GM23338 (cell line): ENCODE measurements around the gene TMEM9. TPM values are rescaled to one million over a fixed set of nuclear protein-coding genes. Genes with fewer than 3 reads are reported as not detected.

Experiments used
- ATAC-seq: fragments of 200-7000 bp; cut with Tn5 transposase; 3 replicates; pipeline ENCODE4 v1.9.1; 2020
- DNase-seq: peaks from one replicate; pipeline ENCODE4 v3.0.0-alpha.2; 2015; ENCODE audit warnings: low spot score
- H2AFZ ChIP-seq: fragments of 200-600 bp; sonication (generic); 2 replicates; pipeline ENCODE4 v1.8.0; 2016; ENCODE audit warnings: antibody characterized with exemption, mild to moderate bottlenecking, moderate library complexity
- H3F3A ChIP-seq: fragments of 200-600 bp; sonication (generic); replicated peaks from 2 replicates; pipeline ENCODE4 v1.8.0; 2017; ENCODE audit warnings: antibody characterized with exemption, mixed run types, low read depth
- H3K27ac ChIP-seq: fragments of 200-600 bp; sonication (generic); 2 replicates; pipeline ENCODE4 v1.6.1; 2016; ENCODE audit warnings: low read depth
- H3K27me3 ChIP-seq: fragments of 200-600 bp; sonication (generic); 2 replicates; pipeline ENCODE4 v1.8.0; 2016; ENCODE audit warnings: mild to moderate bottlenecking, mixed run types, moderate library complexity; ENCODE audit not compliant: insufficient read depth
- H3K36me3 ChIP-seq: fragments of 200-600 bp; sonication (generic); 2 replicates; pipeline ENCODE4 v1.8.0; 2016; ENCODE audit warnings: mild to moderate bottlenecking; ENCODE audit not compliant: insufficient read depth
- H3K4me1 ChIP-seq: fragments of 200-600 bp; sonication (generic); 2 replicates; pipeline ENCODE4 v1.8.0; 2016; ENCODE audit warnings: mild to moderate bottlenecking, moderate library complexity; ENCODE audit not compliant: insufficient read depth
- H3K4me2 ChIP-seq: fragments of 200-600 bp; sonication (generic); 2 replicates; pipeline ENCODE4 v1.7.1; 2017; ENCODE audit warnings: mixed run types
- H3K4me3 ChIP-seq: fragments of 200-600 bp; sonication (generic); 2 replicates; pipeline ENCODE4 v1.6.1; 2016; ENCODE audit warnings: mixed run types
- H3K79me2 ChIP-seq: fragments of 200-600 bp; sonication (generic); replicated peaks from 2 replicates; pipeline ENCODE4 v1.8.0; 2017; ENCODE audit warnings: mild to moderate bottlenecking; ENCODE audit not compliant: insufficient read depth
- H3K9me2 ChIP-seq: fragments of 200-600 bp; sonication (generic); 2 replicates; pipeline ENCODE4 v1.8.0; 2017; ENCODE audit not compliant: insufficient read depth
- H4K20me1 ChIP-seq: fragments of 200-600 bp; sonication (generic); replicated peaks from 2 replicates; pipeline ENCODE4 v1.8.0; 2017; ENCODE audit warnings: mild to moderate bottlenecking; ENCODE audit not compliant: insufficient read depth
- H3K27ac Mint-ChIP-seq: 2 replicates; pipeline ENCODE4 v1.8.0; 2020; ENCODE audit warnings: inconsistent platforms, mild to moderate bottlenecking, moderate library complexity, mixed read lengths
- H3K27me3 Mint-ChIP-seq: 3 replicates; pipeline ENCODE4 v1.8.0; 2022; ENCODE audit warnings: low read depth, mild to moderate bottlenecking, moderate library complexity, mixed read lengths, inconsistent platforms; ENCODE audit not compliant: insufficient read depth, poor library complexity
- H3K36me3 Mint-ChIP-seq: 3 replicates; pipeline ENCODE4 v1.8.0; 2021; ENCODE audit warnings: low read depth, mild to moderate bottlenecking, inconsistent platforms, moderate library complexity, mixed read lengths
- H3K4me1 Mint-ChIP-seq: 3 replicates; pipeline ENCODE4 v1.8.0; 2020; ENCODE audit warnings: mild to moderate bottlenecking, inconsistent platforms, mixed read lengths
- H3K4me3 Mint-ChIP-seq: 3 replicates; pipeline ENCODE4 v1.8.0; 2021; ENCODE audit warnings: moderate library complexity, mild to moderate bottlenecking, inconsistent platforms, mixed read lengths
- H3K9me3 Mint-ChIP-seq: 3 replicates; pipeline ENCODE4 v1.8.0; 2020; ENCODE audit warnings: moderate library complexity, mild to moderate bottlenecking, inconsistent platforms, mixed read lengths
- CREB1 ChIP-seq: fragments of 250-450 bp; sonication (Bioruptor Pico); IDR thresholded peaks from 2 replicates; pipeline ENCODE4 v1.5.0; 2020; ENCODE audit warnings: low read depth, mild to moderate bottlenecking, moderate library complexity
- CTCF ChIP-seq, 2 experiments: fragments of 200-600 bp in 1 of 2; sonication (generic) in 1 of 2; conservative IDR thresholded peaks; 2 replicates each; pipeline versions ENCODE4 v1.5.1 to v1.6.1; 2016 to 2017; ENCODE audit warnings: antibody characterized with exemption in 2 of 2, low read depth in 2 of 2, mild to moderate bottlenecking in 2 of 2, moderate library complexity in 1 of 2
- NANOG ChIP-seq: IDR thresholded peaks from 2 replicates; pipeline ENCODE4 v1.6.1; 2016; ENCODE audit warnings: antibody characterized with exemption, borderline replicate concordance
- REST ChIP-seq: IDR thresholded peaks from one replicate; pipeline ENCODE4 v1.6.1; 2018; ENCODE audit warnings: antibody characterized with exemption; ENCODE audit not compliant: unreplicated experiment
- ZNF462 ChIP-seq: fragments of 250-450 bp; sonication (Bioruptor Pico); IDR thresholded peaks from 2 replicates; pipeline ENCODE4 v1.5.0; 2020; ENCODE audit warnings: mild to moderate bottlenecking, moderate library complexity
- polyA plus RNA-seq: library from polyadenylated mRNA; unstranded; fragments of >200 nt; fragmentation: Nextera tagmentation; extraction: Ambion mirVana; gene quantifications from 2 replicates; pipeline ENCODE4 v1.2.1, GENCODE V29; 2016
- total RNA-seq: library from RNA; depleted of rRNA; stranded (reverse); fragments of >200 nt; shearing (Covaris generic); gene quantifications from 2 replicates; pipeline ENCODE4 v1.2.3, GENCODE V29; 2014

TMEM9 gene
- total and polyA plus RNA-seq, 2 experiments from 2014 or later, result 78.6 to 147 TPM

GRCh38 chr1:201183209-201183608, 28.9 kb upstream of the TMEM9 start (continued):
- no peak for TF ChIP-seq ZNF462

GRCh38 chr1:201181726-201182125, 27.5 kb upstream of the TMEM9 start:
- ATAC-seq (no peak), DNase-seq (no peak)
- no peak overlapping the region for H3K27ac ChIP-seq
- no peaks in the 10 kb centered on the region for H3K9me2 ChIP-seq
- no peaks in the 10 kb centered on the region for H3K36me3 ChIP-seq
- Mint-ChIP-seq H3K9me3 (peaks cover 8% of the 10 kb centered on the region; the same call in 2 of the 3 replicates), H3K4me1 (peaks cover 13% of the 10 kb centered on the region), H3K36me3 (no peaks in the 10 kb centered on the region), H3K27me3 (peaks cover 6% of the 10 kb centered on the region), H3K4me3 (no peak overlapping the region), H3K27ac (no peak overlapping the region)
- H3F3A ChIP-seq, result no peaks in the 10 kb centered on the region
- no peaks in the 10 kb centered on the region for H4K20me1 ChIP-seq
- no peak overlapping the region for H3K4me2 ChIP-seq
- no peak overlapping the region for H2AFZ ChIP-seq
- H3K4me1 ChIP-seq, result peaks cover 2% of the 10 kb centered on the region; the same call in 1 of the 2 replicates
- H3K27me3 ChIP-seq, result no peaks in the 10 kb centered on the region
- H3K4me3 ChIP-seq, result no peak overlapping the region
- no peaks in the 10 kb centered on the region for H3K79me2 ChIP-seq
- TF ChIP-seq CREB1 (CRISPR knock-in tag), result no peak
- TF ChIP-seq REST, result no peak
- no peak for TF ChIP-seq NANOG
- TF ChIP-seq CTCF (conservative IDR thresholded peaks at IDR 0.05; ENCODE audit: low read depth in 2 of 2), result no peak
